Activated T-helper 1 cell treated with anti-CD3 and anti-CD28 coated beads, Interleukin-12 subunit alpha, Interleukin-12 subunit beta, Interleukin-2, Interleukin-4 antibody, amounts not matched to agents 30 ng/mL and 10 ng/mL and 1 ng/mL, durations not matched to agents 14 hours and 24 hours and 36 hours (primary cell): ENCODE measurements around the gene ANAPC13. TPM values are rescaled to one million over a fixed set of nuclear protein-coding genes. Genes with fewer than 3 reads are reported as not detected.
A peak's percentile ranks its signal among the peaks of the same experiment; 100 is the strongest.

Source experiments
- DNase-seq: peaks from one replicate; pipeline ENCODE4 v3.0.0; 2021; ENCODE audit warnings: low spot score
- H3K27ac Mint-ChIP-seq: one replicate; pipeline ENCODE4 v1.8.0; 2021; ENCODE audit warnings: mild to moderate bottlenecking, mixed read lengths
- H3K27me3 Mint-ChIP-seq: one replicate; pipeline ENCODE4 v1.8.0; 2022; ENCODE audit warnings: mild to moderate bottlenecking, moderate library complexity, mixed read lengths; ENCODE audit not compliant: insufficient read depth
- H3K36me3 Mint-ChIP-seq: one replicate; pipeline ENCODE4 v1.8.0; 2021; ENCODE audit warnings: low read depth, mixed read lengths
- H3K4me1 Mint-ChIP-seq: one replicate; pipeline ENCODE4 v1.8.0; 2021; ENCODE audit warnings: low read depth, mixed read lengths
- H3K4me3 Mint-ChIP-seq: one replicate; pipeline ENCODE4 v1.8.0; 2021; ENCODE audit warnings: mild to moderate bottlenecking, moderate library complexity, mixed read lengths
- H3K9me3 Mint-ChIP-seq: one replicate; pipeline ENCODE4 v1.8.0; 2021; ENCODE audit warnings: mixed read lengths
- intact Hi-C: fragments of 100-400 bp; cut with micrococcal nuclease; formaldehyde crosslinking; loops from one replicate; pipeline ENCODE4 v1.15.1; 2024
- total RNA-seq: library from RNA; stranded (reverse); gene quantifications from 2 replicates; pipeline ENCODE4 v1.2.3, GENCODE V29; 2022

ANAPC13 gene
- total RNA-seq, 1 donor from 2014 or later: 26.8 TPM

DNA sequence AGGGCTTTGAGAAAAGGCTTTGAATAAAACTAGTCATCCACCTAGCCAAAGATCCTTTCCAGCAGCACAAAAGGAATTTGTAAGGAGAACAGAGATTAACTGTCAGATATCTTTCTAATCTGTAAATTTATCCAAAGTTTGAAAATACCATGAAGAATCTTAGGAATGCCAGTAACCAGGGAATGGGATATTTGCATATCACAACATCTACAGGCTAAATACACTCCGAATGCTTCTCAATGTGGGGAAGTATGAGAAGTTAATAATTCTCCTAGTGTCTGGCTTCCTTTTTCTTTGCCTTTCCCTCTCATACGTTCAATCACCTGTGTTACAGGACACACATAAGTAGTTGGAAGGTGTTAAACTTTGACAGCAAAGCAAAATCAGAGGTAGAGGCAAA, 7.8 kb downstream of the ANAPC13 start:
- intact Hi-C loops: loop anchor here (10.0 kb wide), 1 partner anchor 543 kb away; no protein-coding TSS in a partner anchor
- Mint-ChIP-seq H3K36me3 (peaks cover 27% of the 10 kb centered on the region), H3K4me1 (peaks cover 5% of the 10 kb centered on the region), H3K27me3 (no peaks in the 10 kb centered on the region), H3K27ac (no peak overlapping the region), H3K4me3 (no peak overlapping the region), H3K9me3 (no peaks in the 10 kb centered on the region)
- no peak for DNase-seq

DNA sequence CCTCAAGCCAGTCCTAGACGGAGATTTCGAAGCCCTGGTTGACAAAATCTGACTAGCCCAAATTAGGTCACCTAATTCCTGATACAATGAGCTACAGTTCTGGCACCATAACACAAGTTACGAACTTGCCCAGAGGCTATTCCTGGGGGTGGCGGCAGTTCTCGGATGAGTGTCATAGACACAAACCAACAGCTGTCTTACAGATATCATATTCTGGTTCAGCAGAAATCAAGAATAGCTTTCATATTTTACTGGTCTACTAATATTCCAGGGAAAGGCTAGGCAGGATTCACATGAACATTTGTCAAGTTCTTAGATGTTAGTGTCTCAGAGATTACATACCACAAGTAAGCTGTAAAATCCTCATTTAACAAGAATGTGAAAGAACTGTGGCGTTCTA, 8.8 kb downstream of the ANAPC13 start:
- peaks cover 22% of the 10 kb centered on the region for H3K36me3 Mint-ChIP-seq
- intact Hi-C loops: loop anchor here (10.0 kb wide), 1 partner anchor 542 kb away; no protein-coding TSS in a partner anchor

DNA sequence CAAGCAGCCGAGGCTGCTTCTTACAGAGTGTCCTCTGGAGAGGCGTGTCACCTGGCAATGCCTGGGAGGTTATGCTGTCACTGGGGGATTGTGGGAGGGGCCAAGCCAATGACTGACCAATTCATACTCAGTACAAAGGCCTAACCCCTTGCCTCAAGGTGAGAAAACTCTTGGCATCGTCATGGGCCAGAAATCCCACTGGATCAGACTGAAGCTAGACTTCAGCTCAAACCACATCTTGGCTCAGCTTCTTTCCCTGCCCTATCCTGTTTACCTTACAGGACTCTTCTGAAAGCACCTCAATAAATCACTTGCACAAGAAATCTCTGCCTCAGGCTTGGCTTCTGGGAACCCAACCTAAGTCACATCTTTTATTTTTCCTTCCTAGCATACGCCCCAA, 9.5 kb downstream of the ANAPC13 start:
- Mint-ChIP-seq H3K4me1 (no peaks in the 10 kb centered on the region), H3K9me3 (no peaks in the 10 kb centered on the region), H3K27me3 (no peaks in the 10 kb centered on the region), H3K4me3 (no peak overlapping the region), H3K36me3 (peaks cover 19% of the 10 kb centered on the region), H3K27ac (no peak overlapping the region)
- intact Hi-C loops: loop anchor here (10.0 kb wide), 1 partner anchor 542 kb away; no protein-coding TSS in a partner anchor
- no peak for DNase-seq

More for the DNA sequence above, 8.8 kb downstream of the ANAPC13 start:
- Mint-ChIP-seq H3K4me1 (no peaks in the 10 kb centered on the region), H3K9me3 (no peaks in the 10 kb centered on the region), H3K27me3 (no peaks in the 10 kb centered on the region), H3K27ac (no peak overlapping the region), H3K4me3 (no peak overlapping the region)
- no peak for DNase-seq

DNA sequence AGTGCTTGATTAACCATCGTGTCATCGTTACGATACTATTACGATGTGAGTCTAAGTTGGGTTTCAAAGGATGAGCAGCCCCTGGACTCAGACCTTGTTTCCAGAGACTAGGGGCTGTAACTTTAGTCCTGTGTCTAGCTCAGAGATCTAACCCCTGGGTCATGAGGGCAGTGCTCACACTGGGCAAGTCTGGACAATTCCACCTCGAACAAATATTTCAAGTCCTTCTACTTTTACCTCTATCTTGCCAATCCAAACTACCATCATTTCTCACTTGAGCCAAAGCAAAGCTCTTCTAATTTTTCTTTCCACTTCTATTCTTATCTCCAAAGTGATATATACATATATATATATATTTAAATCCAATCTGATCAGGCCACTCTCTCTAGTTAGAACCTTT, 10.8 kb downstream of the ANAPC13 start:
- no peak overlapping the region for H3K4me3 Mint-ChIP-seq
- intact Hi-C loops: loop anchor here (1.0 to 10.0 kb wide), 6 partner anchors 16 to 540 kb away; no protein-coding TSS in a partner anchor
- no peaks in the 10 kb centered on the region for H3K4me1 Mint-ChIP-seq
- no peak overlapping the region for H3K27ac Mint-ChIP-seq
- H3K36me3 Mint-ChIP-seq: peaks cover 14% of the 10 kb centered on the region
- no peaks in the 10 kb centered on the region for H3K9me3 Mint-ChIP-seq
- H3K27me3 Mint-ChIP-seq: no peaks in the 10 kb centered on the region
- DNase-seq: no peak

DNA sequence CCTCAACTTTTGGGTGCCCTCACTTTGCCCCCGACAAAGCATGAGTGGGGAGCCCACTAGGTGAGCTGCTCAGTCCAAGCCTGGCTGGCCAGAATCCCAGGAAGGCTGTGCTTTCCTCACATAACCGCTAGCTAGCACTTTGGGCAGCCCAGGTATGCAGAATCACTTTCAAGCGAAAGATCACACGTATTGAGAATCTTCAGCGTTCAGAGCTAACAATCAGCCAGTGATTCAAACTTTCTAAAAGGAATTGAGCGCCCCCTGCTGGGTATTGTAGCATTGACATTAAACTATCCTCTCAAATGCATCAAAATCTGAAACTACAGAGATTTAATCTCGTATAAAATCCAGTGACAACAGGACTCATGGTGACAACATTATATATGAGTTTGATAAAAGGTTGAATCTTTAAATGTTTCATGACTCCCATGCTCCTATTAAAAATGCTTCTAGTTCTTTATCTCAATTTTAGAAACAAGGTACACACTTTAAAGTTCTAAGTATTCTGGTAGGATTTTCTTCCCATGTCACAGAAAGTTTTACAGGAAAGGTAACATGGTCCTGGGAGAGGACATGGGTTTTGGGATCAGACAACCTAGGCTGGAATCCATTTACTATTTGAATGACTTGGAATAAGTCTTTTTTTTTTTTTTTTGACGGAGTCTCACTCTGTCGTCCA, 11.8 kb downstream of the ANAPC13 start:
- Mint-ChIP-seq H3K4me3 (no peak overlapping the region), H3K27me3 (peaks cover 1% of the 10 kb centered on the region), H3K4me1 (no peaks in the 10 kb centered on the region), H3K36me3 (peaks cover 12% of the 10 kb centered on the region), H3K27ac (no peak overlapping the region), H3K9me3 (no peaks in the 10 kb centered on the region)
- intact Hi-C loops: loop anchor here (1.0 to 10.0 kb wide), 6 partner anchors 17 to 539 kb away; no protein-coding TSS in a partner anchor
- peak; percentile 63 for DNase-seq

DNA sequence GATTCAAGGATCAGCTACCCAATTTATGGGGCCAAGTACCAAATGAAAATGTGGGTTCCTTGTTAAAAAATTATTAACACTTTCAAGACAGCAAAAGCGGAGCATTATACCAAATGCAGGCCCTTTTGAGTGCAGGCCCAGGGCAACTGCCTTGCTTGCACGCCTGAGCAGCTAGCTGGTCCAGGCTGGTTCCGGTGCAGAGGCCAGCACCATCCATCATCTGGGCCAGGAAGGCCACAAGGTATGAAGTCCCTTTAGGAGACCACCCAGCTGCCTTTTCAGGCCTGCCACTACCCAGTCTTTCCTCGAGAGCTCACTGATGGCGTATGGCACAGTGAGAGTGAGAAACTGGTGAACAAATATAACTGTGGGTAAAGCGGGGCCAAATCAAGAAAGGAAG, 13.0 kb downstream of the ANAPC13 start:
- intact Hi-C loops: loop anchor here (10.0 kb wide), 1 partner anchor 538 kb away; no protein-coding TSS in a partner anchor
- no peaks in the 10 kb centered on the region for H3K9me3 Mint-ChIP-seq
- DNase-seq: no peak
- no peaks in the 10 kb centered on the region for H3K4me1 Mint-ChIP-seq
- no peak overlapping the region for H3K27ac Mint-ChIP-seq
- no peak overlapping the region for H3K4me3 Mint-ChIP-seq
- peaks cover 5% of the 10 kb centered on the region for H3K27me3 Mint-ChIP-seq
- H3K36me3 Mint-ChIP-seq: peaks cover 9% of the 10 kb centered on the region

DNA sequence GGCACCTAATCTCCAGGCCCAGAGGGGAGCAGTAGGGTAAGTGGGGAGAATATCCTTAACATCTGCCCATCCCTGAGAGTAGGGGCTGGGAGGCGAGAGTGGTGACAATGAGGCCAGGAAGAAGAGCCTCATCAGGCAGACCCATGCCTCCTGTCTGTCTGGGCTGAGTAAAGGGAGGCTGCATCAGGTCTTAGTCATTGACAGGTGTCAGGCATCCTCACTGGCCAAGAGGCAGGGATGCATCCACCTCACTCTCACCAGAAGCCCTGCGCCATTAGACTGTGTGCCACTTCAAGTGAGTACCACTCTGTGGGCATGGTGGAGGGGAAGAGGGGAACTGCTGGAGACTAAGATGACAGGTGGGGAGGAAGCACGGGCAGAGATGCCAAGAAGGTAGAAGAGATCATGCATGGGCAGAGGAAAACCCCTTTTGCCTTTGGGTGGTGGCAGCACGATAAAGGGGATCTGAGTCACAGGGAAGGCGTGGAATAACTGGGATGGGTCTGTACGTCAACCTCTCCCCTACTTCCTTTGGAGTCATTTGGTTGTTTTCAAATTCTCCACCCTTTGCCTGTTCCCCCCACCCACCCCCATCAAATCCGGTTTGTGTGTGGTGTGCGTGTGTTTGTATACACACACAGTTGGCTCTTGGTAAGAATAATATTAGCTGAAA, 14.1 kb downstream of the ANAPC13 start:
- peaks cover under 1% of the 10 kb centered on the region for H3K36me3 Mint-ChIP-seq
- no peak overlapping the region for H3K4me3 Mint-ChIP-seq
- no peak for DNase-seq
- H3K27ac Mint-ChIP-seq: no peak overlapping the region
- intact Hi-C loops: loop anchor here (10.0 kb wide), 1 partner anchor 537 kb away; no protein-coding TSS in a partner anchor
- H3K9me3 Mint-ChIP-seq: no peaks in the 10 kb centered on the region
- no peaks in the 10 kb centered on the region for H3K4me1 Mint-ChIP-seq
- H3K27me3 Mint-ChIP-seq: peaks cover 9% of the 10 kb centered on the region

DNA sequence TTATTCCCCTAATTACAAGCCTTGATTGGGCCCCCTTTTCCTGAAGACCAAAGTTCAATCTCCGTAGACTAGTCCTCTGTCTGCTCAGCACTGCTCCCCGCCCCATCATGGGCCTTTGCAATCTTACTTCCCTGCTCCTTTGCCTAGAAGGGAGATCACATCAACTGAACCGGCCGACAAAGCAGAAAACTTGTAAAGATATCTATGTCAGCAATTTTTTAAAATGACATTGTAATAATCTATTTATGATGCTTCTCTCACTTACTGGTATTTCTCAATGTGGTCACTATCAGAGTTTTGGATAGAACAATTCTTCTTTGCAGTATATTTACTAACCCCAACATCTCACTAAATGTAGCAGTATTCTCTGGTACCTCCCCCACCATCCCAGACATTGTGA, 17.3 kb downstream of the ANAPC13 start:
- DNase-seq: no peak
- H3K27me3 Mint-ChIP-seq: peaks cover 9% of the 10 kb centered on the region

DNA sequence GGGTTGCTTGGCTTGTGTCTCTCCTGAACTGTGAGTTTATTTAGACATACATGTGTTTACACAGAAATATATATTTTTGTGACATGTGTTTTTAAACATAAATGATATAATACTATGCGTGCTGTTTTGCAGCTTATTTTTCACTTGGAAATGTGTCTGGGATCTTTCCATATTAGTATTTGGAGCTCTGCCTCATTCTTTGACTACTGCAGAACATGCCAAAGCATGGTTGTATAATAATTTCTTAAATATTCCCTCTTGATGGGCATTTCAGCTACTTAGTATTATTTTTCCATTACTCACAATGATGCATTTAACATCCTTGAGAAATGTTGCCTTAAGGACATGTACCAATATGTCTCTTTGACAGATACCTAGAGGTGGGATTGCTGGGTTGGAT, 19.5 kb downstream of the ANAPC13 start:
- intact Hi-C loops: no loop called here
- peaks cover 10% of the 10 kb centered on the region for H3K27me3 Mint-ChIP-seq

More for the DNA sequence above, 17.3 kb downstream of the ANAPC13 start:
- H3K36me3 Mint-ChIP-seq: no peaks in the 10 kb centered on the region
- H3K27ac Mint-ChIP-seq: no peak overlapping the region
- H3K4me3 Mint-ChIP-seq: no peak overlapping the region
- intact Hi-C loops: no loop called here
- H3K4me1 Mint-ChIP-seq: no peaks in the 10 kb centered on the region
- H3K9me3 Mint-ChIP-seq: no peaks in the 10 kb centered on the region

DNA sequence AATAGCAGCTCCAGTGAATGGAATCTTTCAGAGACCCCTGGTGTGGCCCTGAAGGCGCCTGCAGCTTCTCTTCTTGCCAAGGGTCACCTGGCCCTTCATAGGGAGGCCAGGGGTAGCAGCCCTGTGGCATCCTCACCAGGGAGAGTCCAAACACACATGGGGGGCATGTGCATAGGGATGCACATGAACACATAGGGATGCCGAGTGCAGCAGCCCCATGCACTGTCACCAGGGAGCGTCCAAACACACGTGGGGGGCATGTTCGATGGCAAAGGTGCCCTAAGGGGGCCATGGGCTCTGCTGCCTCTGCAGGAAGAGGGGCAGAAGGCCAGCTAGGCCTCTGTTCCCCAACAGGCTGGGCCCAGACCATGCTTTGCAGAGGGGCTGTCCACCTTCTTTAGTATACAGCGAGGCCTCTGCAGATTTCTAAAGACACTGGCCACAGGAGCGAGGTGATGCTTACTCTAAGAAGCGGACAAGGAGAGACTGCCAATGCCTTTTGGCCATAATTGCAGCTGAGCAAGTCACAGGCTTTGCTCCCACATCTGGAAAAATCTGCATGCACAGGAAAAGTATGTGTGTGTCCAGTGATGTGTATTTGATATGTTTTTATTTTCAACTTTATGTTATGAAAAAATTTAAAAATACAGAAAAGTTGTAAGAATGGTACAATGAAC, 21.0 kb downstream of the ANAPC13 start:
- DNase-seq: no peak
- Mint-ChIP-seq H3K4me3 (no peak overlapping the region), H3K4me1 (no peaks in the 10 kb centered on the region)

More for the DNA sequence above, 19.5 kb downstream of the ANAPC13 start:
- no peak overlapping the region for H3K27ac Mint-ChIP-seq
- no peak overlapping the region for H3K4me3 Mint-ChIP-seq
- H3K36me3 Mint-ChIP-seq: no peaks in the 10 kb centered on the region
- no peaks in the 10 kb centered on the region for H3K4me1 Mint-ChIP-seq
- no peak for DNase-seq
- no peaks in the 10 kb centered on the region for H3K9me3 Mint-ChIP-seq

DNA sequence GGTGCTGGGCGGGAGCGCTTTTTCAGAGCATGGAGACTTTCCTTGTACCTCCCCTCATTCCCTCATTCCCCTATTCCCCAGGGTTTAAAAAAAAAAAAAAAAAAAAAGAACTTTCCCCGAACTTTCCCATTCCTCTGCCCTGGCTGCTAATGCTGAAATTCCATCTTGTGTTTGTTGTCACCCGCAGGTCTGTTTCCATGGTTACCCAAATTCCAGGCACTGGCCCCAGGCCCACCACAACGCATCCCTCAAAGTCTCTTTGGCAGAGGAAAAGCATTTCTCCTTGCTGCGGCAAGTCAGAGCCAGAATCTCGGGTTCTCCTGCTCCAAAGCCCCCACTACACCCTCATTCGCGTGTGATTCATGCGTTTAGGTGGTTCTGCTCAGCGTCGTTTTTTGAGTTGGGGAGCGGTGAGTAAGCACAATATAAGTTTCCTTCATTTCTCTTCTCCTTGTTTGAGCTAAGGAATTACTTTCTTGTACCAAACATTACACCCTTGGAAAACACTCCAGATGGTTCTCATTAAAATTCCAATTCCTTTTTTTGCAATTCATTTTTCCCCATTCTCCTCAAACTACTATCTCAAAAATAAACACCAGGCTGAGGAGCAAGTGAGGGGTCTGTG, 21.6 kb downstream of the ANAPC13 start:
- DNase-seq: no peak
- intact Hi-C loops: no loop called here
- Mint-ChIP-seq H3K36me3 (no peaks in the 10 kb centered on the region), H3K9me3 (no peaks in the 10 kb centered on the region), H3K4me1 (no peaks in the 10 kb centered on the region), H3K4me3 (no peak overlapping the region), H3K27me3 (peaks cover 12% of the 10 kb centered on the region), H3K27ac (no peak overlapping the region)

More for the DNA sequence above, 21.0 kb downstream of the ANAPC13 start:
- H3K9me3 Mint-ChIP-seq: no peaks in the 10 kb centered on the region
- peaks cover 12% of the 10 kb centered on the region for H3K27me3 Mint-ChIP-seq
- no peak overlapping the region for H3K27ac Mint-ChIP-seq
- intact Hi-C loops: no loop called here
- no peaks in the 10 kb centered on the region for H3K36me3 Mint-ChIP-seq

DNA sequence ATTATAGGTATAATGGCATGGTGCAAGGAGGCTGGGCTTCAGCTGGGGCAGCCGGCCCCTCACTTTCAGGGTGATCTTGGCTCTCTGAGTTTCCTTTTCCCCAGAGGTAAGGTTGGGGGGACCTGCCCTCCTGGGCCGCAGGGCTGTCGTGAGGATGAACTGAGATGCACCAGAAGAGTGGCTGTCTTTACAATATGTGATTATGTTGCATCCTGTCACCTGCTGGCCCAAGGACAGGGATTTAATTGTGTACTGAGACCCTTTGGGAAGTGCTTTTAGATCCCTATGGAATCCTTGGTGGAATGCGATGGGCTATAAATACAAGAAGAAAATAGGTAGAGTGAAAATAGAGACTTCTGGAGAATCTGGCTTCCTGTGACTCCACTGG, 22.1 kb downstream of the ANAPC13 start:
- Mint-ChIP-seq H3K27me3 (peaks cover 8% of the 10 kb centered on the region), H3K4me3 (no peak overlapping the region), H3K36me3 (no peaks in the 10 kb centered on the region), H3K9me3 (no peaks in the 10 kb centered on the region), H3K4me1 (no peaks in the 10 kb centered on the region), H3K27ac (no peak overlapping the region)
- DNase-seq: no peak
- intact Hi-C loops: no loop called here
